HG03460 (cell line): ENCODE measurements around the gene KRTAP4-7.
"Not testable (repeated sequence)": the region's sequence is repeated elsewhere in the genome, so short reads cannot be mapped to it uniquely, and the experiment has no call there.

Experiments
- ATAC-seq: cut with Tn5 transposase; IDR thresholded peaks from one replicate; pipeline ENCODE4 v1.9.1; 2021; ENCODE audit not compliant: unreplicated experiment

KRTAP4-7 gene

DNA sequence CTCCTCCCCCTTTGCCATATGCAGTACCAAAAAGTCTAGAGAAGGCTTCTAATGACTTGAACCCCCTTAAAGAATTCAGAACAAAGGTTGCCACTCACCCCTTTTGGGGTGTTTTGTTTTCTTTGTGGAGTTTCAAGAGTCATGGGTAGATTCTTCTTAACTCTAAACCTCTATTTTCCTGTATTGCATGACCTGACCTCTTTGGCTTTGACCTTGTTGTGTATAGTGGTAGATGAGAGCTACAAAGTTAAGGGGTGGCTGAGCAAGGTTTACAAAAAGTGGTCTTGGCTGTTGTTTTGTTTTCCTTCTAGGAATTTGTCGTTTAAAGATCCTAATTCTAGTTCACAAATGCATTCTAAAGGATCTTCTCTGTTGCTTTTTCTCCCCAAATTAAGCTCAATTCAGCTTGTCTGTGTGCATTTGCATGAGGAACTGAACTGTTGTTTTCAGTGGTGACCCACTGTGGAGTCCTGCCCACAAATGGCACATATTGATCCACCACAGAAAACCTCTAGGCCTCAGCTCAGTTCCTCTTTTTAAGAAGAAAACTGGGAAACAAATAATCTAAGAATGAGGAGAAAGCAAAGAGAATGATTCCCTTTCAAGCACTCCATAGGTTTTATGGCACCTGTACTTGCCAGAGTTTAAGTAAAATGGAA, 24.9 kb downstream of the KRTAP4-7 start:
- ATAC-seq, result not testable (repeated sequence)

DNA sequence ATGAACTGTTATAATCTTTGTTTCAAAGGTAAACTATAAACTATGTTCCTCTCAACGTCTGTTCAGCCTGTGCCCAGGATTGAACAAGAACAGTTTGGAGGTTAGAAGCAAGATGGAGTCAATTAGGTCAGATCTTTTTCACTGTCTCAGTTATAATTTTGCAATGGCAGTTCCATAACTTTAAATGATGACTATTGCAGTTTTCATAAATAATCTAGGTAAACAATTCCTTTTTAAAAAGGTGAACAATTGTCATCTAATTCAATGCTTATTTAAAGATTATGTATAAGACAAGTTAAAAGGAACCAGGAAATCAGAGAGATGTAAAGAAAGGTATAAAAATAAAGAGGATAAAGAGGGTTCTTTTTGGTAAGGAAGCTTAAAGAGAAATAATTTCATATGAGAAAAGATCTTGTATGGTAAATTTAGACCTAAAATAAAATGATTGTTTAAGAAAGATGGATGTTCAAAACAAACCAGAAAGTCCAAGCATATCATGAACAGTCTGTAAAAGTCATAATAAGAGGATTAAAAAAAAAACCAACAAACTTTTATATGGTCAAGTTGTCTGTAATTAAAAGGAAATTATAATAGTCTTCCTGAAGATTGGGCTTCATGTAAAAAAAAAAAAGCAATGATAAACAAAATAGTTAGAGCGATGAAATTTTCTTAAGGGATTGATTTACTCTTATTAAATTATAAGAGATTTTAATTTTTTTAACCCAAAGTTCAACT, 27.4 kb downstream of the KRTAP4-7 start:
- ATAC-seq, result no peak

DNA sequence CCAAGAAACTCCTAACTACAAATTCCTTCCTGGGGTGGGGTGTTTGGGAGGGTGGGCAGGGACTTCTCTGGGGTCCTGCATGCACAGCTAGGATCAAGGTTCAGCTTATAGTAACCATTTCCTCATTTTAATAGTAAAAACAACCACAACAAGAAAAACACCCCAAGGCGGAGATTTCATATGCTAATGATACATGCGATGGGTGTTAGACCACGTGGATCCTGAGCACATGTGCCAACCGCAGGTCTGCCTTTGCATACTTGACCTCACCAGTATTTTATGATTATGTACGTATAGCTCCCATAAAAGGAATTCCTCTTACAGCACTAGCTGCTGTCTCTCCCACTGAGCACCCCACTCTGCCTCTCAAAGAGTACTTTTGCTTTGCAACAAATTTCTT, 32.3 kb downstream of the KRTAP4-7 start:
- ATAC-seq, result no peak

DNA sequence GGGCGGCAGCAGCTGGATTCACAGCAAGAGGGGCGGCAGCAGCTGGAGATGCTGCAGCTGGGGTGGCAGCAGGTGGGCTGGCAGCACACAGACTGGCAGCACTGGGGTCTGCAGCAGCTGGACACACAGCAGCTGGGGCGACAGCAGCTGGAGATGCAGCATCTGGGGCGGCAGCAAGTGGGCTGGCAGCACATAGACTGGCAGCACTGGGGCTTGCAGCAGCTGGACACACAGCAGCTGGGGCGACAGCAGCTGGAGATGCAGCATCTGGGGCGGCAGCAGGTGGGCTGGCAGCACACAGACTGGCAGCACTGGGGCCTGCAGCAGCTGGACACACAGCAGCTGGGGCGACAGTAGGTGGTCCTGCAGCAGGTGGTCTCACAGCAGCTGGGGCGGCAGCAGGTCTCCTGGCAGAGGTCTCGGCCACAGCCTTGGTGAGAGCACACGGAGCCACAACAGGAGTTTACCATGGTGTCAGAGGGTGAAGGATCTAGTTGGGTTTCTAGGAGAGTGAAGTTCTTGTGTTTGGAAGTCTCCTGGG, 34.0 kb downstream of the KRTAP4-7 start, which contains the start of gene KRTAP4-11:
KRTAP4-11 (minus strand) TSS at position 528 of the 541 bp plus-strand sequence; CDS start at position 470, 58 bp downstream.
- ATAC-seq, result not testable (repeated sequence)

DNA sequence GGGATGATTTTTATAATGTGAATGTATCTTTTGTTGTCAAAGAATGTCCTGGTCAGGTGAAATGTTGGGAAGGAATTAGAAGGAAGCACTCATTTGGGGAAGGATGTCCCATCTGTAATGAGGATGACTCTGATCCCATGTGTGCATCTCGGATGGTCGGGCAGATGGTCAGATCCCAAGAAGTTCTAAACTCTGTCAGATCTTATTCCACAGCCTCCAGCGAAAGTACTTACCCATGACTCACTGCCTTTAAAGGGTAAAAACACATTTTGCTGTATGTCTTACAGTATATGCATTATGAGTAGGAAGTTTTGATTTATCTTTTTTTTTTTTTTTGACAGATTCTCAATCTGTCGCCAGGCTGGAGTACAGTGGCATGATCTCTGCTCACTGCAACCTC, 34.8 kb downstream of the KRTAP4-7 start:
- no peak for ATAC-seq

DNA sequence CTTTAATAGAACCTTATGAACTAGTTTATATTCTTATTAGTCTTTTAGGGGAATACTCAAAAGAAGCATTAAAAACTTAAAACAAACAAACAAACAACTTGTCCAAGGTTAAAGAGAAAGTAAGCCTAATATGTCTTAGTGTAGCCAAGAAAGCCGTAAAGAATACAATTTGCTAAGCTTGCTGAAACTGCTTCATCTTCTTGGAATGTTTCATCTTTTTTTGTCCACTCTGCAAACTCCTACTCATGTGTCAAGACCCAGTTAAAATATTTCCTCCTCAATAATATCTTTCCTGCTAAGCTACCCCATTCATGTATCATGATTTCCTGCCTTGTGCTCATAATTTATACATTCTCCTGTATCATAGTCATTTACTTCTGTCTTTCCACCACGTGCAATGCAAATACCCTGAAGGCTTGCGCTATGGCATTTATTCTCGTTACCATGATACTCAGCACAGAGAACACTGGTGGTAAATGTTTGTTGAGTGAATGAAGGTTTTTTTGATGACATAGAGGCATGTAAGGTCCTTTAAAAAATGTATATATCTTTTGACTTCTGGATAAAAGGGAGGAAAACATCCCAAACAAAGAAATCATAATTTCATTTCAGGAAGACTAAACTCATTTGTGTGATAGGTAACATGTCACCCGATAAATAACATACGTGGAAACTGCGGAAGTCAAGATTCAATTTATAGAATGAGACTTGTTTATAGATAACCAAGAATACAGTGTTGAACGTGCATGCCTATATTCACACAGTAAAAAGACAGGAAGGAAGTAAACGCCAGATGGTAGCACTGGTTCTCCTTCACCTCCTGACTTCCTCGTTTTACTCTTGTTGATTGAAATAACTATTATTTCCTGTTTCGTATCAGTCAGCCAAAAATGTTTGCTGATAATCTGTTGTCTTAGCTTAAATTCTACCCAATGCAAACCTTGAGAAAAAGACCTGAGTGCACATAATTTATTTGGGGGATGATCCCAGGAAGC, 36.0 kb downstream of the KRTAP4-7 start:
- ATAC-seq, result not testable (repeated sequence)

DNA sequence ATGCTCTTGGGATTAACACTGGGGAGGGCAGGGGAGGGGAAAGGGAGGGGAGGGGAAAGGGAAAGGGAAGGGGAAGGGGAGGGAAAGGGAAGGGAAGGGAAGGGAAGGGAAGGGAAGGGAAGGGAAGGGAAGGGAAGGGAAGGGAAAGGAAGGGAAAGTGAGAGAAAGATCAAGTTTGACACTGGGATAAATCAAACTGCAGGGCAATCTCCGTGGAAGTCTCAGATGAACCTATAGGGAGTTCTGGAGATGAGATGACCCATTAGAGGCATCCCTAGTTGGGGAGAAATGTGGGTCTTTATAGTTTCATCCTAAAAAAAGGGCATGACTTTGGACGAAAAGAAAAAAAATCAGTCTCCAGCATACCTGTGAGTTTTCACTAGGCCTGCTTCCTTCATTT, 37.8 kb downstream of the KRTAP4-7 start:
- no peak for ATAC-seq

DNA sequence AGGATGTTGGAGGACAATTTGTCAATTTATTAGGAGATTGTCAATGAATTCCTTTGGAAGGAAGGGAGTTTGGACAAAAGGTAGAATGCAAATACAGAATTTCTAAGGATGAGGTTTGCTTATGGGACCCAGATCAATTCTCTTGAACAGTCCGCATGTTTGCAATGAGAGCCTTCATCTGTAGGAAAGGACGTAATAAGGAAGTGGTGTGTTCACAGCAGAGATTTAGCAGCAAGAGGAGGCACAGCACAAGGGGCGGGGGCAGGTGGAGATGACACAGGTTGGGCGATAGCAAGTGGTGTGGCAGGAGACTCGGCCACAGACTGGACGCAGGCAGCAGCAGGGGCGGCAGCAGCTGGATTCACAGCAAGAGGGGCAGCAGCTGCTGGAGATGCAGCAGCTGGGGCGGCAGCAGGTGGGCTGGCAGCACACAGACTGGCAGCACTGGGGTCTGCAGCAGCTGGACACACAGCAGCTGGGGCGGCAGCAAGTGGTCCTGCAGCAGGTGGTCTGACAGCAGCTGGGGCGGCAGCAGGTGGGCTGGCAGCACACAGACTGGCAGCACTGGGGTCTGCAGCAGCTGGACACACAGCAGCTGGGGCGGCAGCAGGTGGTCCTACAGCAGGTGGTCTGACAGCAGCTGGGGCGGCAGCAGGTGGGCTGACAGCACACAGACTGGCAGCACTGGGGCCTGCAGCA, 39.5 kb downstream of the KRTAP4-7 start:
- ATAC-seq, result not testable (repeated sequence)

DNA sequence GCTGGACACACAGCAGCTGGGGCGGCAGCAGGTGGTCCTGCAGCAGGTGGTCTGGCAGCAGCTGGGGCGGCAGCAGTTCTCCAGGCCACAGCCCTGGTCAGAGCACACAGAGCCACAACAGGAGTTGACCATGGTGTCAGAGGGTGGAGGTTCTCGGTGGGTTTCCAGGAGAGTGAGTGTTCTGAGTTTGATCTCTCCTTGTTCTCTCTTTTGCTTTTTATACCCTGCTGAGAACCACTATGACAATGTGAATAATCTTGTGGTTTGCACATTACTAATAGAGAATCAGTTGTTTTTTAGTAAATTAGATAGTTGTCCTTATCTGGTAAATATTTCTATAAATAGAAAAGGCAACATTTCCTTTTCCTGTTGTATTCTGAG, 40.0 kb downstream of the KRTAP4-7 start, which contains the start of gene KRTAP4-12:
KRTAP4-12 (minus strand) TSS at position 192 of the 381 bp plus-strand sequence; CDS start at position 132, 60 bp downstream.
- ATAC-seq, result not testable (repeated sequence)

DNA sequence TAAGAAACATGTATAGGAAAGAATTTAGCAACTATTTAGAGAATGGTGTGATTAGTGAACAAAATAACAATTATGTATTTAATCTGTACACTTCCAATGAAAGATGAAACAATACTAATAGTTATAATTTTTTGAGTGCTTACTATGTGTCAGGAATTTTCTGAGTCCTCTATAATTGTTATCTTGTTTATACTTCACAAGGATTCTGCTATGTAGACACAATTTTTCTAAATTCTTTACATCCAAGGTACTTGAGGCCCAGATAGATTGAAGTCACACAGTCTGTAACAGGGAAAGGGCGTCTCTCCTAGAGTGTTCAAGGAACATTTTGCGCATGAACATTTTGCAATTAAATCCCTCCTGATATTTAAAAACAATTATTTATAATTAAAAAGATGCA, 41.1 kb downstream of the KRTAP4-7 start:
- ATAC-seq, result no peak

DNA sequence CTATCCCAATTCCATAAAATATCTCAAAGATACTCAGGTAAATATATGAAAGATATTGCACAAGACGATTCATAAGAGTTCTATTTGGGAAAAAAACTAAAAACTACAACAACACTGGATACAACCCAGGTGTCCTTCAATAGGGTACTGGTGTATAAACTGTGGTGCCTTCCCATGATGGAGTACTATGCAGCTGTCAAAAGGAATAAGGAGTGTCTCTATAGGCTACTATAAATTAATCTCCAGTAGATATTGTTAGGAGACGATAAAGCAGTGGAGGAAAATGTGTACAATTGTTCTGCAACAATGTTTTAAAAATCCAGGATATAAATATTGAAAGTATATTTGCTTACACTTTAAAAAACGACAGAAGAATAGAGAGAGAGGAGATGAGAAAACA, 42.5 kb downstream of the KRTAP4-7 start:
- no peak for ATAC-seq

DNA sequence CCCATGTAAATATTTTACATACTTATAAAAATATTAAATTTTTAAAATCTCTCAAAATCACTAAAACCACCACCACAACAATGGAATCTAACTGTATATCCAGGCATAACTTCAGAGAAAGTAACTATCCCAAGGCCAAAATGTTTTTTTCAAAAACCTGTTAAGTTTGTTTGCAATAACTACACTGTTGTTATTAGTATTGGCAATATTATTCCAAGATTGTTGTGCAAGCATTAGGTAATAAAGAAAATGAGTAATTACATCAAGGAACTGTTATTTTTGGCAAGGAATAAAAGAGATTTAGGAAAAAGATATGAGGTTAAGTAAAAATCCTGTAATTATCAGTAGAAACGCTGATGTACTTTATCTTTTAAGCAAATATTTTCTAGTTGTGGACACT, 43.4 kb downstream of the KRTAP4-7 start:
- ATAC-seq, result no peak

DNA sequence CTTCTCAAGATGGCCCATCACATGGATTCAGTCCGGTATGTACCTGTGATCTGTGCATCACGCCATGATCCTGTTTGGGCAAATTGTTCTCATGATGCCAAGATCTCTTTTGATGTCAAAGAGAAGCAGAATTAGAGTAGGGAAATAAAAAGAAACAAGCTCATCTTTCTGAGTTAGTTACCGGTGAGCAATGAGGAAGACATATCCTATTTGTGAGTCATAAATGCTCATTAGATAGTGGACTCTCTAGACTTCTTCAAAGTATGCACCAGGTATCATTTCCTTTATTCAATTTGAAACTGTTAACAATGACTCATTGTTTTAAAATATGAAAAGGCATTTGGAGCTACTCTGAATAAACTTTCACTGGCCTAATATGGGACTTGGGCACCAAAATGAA, 48.0 kb downstream of the KRTAP4-7 start:
- ATAC-seq, result no peak

DNA sequence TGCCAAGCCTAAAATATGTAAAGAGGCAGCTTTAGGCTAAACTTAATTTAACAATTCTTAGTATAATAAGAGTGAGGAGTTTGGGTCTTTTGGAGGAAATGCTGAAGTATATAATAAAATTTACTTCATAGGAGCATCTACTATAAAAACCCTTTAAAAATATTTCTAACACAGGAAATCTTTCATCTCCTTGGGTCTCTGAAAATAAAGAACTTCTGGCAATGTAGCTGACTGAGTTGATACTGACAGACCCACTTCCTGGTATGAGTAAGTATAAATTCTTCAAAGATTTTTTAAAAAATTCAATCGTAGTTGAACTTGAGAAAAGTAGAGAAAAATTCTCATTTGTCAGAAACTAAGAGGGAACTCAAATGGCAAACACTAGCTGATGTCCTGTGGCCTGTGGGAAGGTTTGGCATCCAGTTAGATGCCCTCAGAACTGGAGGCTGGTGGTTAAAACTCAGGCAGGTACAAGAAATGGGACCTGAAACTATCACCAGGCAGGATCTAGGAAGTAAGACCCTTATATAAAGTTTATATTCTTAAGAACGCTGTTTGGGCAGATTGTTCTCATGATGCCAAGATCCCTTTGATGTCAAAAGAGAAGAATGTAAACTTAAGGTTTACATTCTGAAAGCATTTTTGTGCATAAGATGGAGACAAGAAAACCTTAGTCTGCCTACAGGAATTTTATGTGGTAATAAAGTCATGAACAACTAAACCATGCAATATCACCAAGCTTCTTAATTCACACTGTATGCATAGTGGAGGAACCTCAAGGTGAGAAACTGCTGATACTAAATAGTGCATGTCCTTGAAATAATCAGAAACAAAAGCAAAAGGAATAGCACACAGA, 50.2 kb downstream of the KRTAP4-7 start:
- no peak for ATAC-seq
